GM23338 (cell line): ENCODE results near the gene IL11. TPM values are rescaled to one million over a fixed set of nuclear protein-coding genes. Genes with fewer than 3 reads are reported as not detected.

ENCODE experiments used
- ATAC-seq: fragments of 200-7000 bp; cut with Tn5 transposase; 3 replicates; pipeline ENCODE4 v1.9.1; 2020
- DNase-seq: peaks from one replicate; pipeline ENCODE4 v3.0.0-alpha.2; 2015; ENCODE audit warnings: low spot score
- H2AFZ ChIP-seq: fragments of 200-600 bp; sonication (generic); 2 replicates; pipeline ENCODE4 v1.8.0; 2016; ENCODE audit warnings: antibody characterized with exemption, mild to moderate bottlenecking, moderate library complexity
- H3F3A ChIP-seq: fragments of 200-600 bp; sonication (generic); replicated peaks from 2 replicates; pipeline ENCODE4 v1.8.0; 2017; ENCODE audit warnings: antibody characterized with exemption, mixed run types, low read depth
- H3K27ac ChIP-seq: fragments of 200-600 bp; sonication (generic); 2 replicates; pipeline ENCODE4 v1.6.1; 2016; ENCODE audit warnings: low read depth
- H3K27me3 ChIP-seq: fragments of 200-600 bp; sonication (generic); 2 replicates; pipeline ENCODE4 v1.8.0; 2016; ENCODE audit warnings: mild to moderate bottlenecking, mixed run types, moderate library complexity; ENCODE audit not compliant: insufficient read depth
- H3K36me3 ChIP-seq: fragments of 200-600 bp; sonication (generic); 2 replicates; pipeline ENCODE4 v1.8.0; 2016; ENCODE audit warnings: mild to moderate bottlenecking; ENCODE audit not compliant: insufficient read depth
- H3K4me1 ChIP-seq: fragments of 200-600 bp; sonication (generic); 2 replicates; pipeline ENCODE4 v1.8.0; 2016; ENCODE audit warnings: mild to moderate bottlenecking, moderate library complexity; ENCODE audit not compliant: insufficient read depth
- H3K4me2 ChIP-seq: fragments of 200-600 bp; sonication (generic); 2 replicates; pipeline ENCODE4 v1.7.1; 2017; ENCODE audit warnings: mixed run types
- H3K4me3 ChIP-seq: fragments of 200-600 bp; sonication (generic); 2 replicates; pipeline ENCODE4 v1.6.1; 2016; ENCODE audit warnings: mixed run types
- H3K79me2 ChIP-seq: fragments of 200-600 bp; sonication (generic); replicated peaks from 2 replicates; pipeline ENCODE4 v1.8.0; 2017; ENCODE audit warnings: mild to moderate bottlenecking; ENCODE audit not compliant: insufficient read depth
- H3K9me2 ChIP-seq: fragments of 200-600 bp; sonication (generic); 2 replicates; pipeline ENCODE4 v1.8.0; 2017; ENCODE audit not compliant: insufficient read depth
- H4K20me1 ChIP-seq: fragments of 200-600 bp; sonication (generic); replicated peaks from 2 replicates; pipeline ENCODE4 v1.8.0; 2017; ENCODE audit warnings: mild to moderate bottlenecking; ENCODE audit not compliant: insufficient read depth
- H3K27ac Mint-ChIP-seq: 2 replicates; pipeline ENCODE4 v1.8.0; 2020; ENCODE audit warnings: inconsistent platforms, mild to moderate bottlenecking, moderate library complexity, mixed read lengths
- H3K27me3 Mint-ChIP-seq: 3 replicates; pipeline ENCODE4 v1.8.0; 2022; ENCODE audit warnings: low read depth, mild to moderate bottlenecking, moderate library complexity, mixed read lengths, inconsistent platforms; ENCODE audit not compliant: insufficient read depth, poor library complexity
- H3K36me3 Mint-ChIP-seq: 3 replicates; pipeline ENCODE4 v1.8.0; 2021; ENCODE audit warnings: low read depth, mild to moderate bottlenecking, inconsistent platforms, moderate library complexity, mixed read lengths
- H3K4me1 Mint-ChIP-seq: 3 replicates; pipeline ENCODE4 v1.8.0; 2020; ENCODE audit warnings: mild to moderate bottlenecking, inconsistent platforms, mixed read lengths
- H3K4me3 Mint-ChIP-seq: 3 replicates; pipeline ENCODE4 v1.8.0; 2021; ENCODE audit warnings: moderate library complexity, mild to moderate bottlenecking, inconsistent platforms, mixed read lengths
- H3K9me3 Mint-ChIP-seq: 3 replicates; pipeline ENCODE4 v1.8.0; 2020; ENCODE audit warnings: moderate library complexity, mild to moderate bottlenecking, inconsistent platforms, mixed read lengths
- CREB1 ChIP-seq: fragments of 250-450 bp; sonication (Bioruptor Pico); IDR thresholded peaks from 2 replicates; pipeline ENCODE4 v1.5.0; 2020; ENCODE audit warnings: low read depth, mild to moderate bottlenecking, moderate library complexity
- ETS1 ChIP-seq: IDR thresholded peaks from 2 replicates; pipeline ENCODE4 v1.6.1; 2016; ENCODE audit warnings: antibody characterized with exemption
- EZH2 ChIP-seq: fragments of 200-600 bp; sonication (generic); IDR thresholded peaks from one replicate; pipeline ENCODE4 v1.8.0; 2017; ENCODE audit warnings: antibody characterized with exemption, mild to moderate bottlenecking, low read depth; ENCODE audit not compliant: unreplicated experiment
- EZH2phosphoT487 ChIP-seq: fragments of 200-600 bp; sonication (generic); IDR thresholded peaks from one replicate; pipeline ENCODE4 v1.8.1; 2018; ENCODE audit warnings: antibody characterized with exemption; ENCODE audit not compliant: unreplicated experiment
- JUNB ChIP-seq: IDR thresholded peaks from one replicate; pipeline ENCODE4 v1.6.1; 2016; ENCODE audit warnings: antibody characterized with exemption; ENCODE audit not compliant: unreplicated experiment
- NANOG ChIP-seq: IDR thresholded peaks from 2 replicates; pipeline ENCODE4 v1.6.1; 2016; ENCODE audit warnings: antibody characterized with exemption, borderline replicate concordance
- POLR2AphosphoS5 ChIP-seq: IDR thresholded peaks from 2 replicates; pipeline ENCODE4 v1.6.1; 2016; ENCODE audit warnings: antibody characterized with exemption, low read depth
- STAT1 ChIP-seq: IDR thresholded peaks from one replicate; pipeline ENCODE4 v1.6.1; 2016; ENCODE audit warnings: antibody characterized with exemption; ENCODE audit not compliant: unreplicated experiment
- ZNF114 ChIP-seq: fragments of 250-450 bp; sonication (Bioruptor Pico); IDR thresholded peaks from 2 replicates; pipeline ENCODE4 v1.5.0; 2020; ENCODE audit warnings: mild to moderate bottlenecking, moderate library complexity
- ZNF462 ChIP-seq: fragments of 250-450 bp; sonication (Bioruptor Pico); IDR thresholded peaks from 2 replicates; pipeline ENCODE4 v1.5.0; 2020; ENCODE audit warnings: mild to moderate bottlenecking, moderate library complexity
- polyA plus RNA-seq: library from polyadenylated mRNA; unstranded; fragments of >200 nt; fragmentation: Nextera tagmentation; extraction: Ambion mirVana; gene quantifications from 2 replicates; pipeline ENCODE4 v1.2.1, GENCODE V29; 2016
- total RNA-seq: library from RNA; depleted of rRNA; stranded (reverse); fragments of >200 nt; shearing (Covaris generic); gene quantifications from 2 replicates; pipeline ENCODE4 v1.2.3, GENCODE V29; 2014
- TF ChIP-seq, protein P1 (sequence below), 2 experiments: fragments of 200-600 bp in 1 of 2; sonication (generic) in 1 of 2; conservative IDR thresholded peaks; 2 replicates each; pipeline versions ENCODE4 v1.5.1 to v1.6.1; 2016 to 2017; ENCODE audit warnings: antibody characterized with exemption in 2 of 2, low read depth in 2 of 2, mild to moderate bottlenecking in 2 of 2, moderate library complexity in 1 of 2
- TF ChIP-seq, protein P2 (sequence below): IDR thresholded peaks from one replicate; pipeline ENCODE4 v1.6.1; 2018; ENCODE audit warnings: antibody characterized with exemption; ENCODE audit not compliant: unreplicated experiment

Gene IL11
- total and polyA plus RNA-seq, 2 experiments from 2014 or later = 0.58 to 2.2 TPM

DNA sequence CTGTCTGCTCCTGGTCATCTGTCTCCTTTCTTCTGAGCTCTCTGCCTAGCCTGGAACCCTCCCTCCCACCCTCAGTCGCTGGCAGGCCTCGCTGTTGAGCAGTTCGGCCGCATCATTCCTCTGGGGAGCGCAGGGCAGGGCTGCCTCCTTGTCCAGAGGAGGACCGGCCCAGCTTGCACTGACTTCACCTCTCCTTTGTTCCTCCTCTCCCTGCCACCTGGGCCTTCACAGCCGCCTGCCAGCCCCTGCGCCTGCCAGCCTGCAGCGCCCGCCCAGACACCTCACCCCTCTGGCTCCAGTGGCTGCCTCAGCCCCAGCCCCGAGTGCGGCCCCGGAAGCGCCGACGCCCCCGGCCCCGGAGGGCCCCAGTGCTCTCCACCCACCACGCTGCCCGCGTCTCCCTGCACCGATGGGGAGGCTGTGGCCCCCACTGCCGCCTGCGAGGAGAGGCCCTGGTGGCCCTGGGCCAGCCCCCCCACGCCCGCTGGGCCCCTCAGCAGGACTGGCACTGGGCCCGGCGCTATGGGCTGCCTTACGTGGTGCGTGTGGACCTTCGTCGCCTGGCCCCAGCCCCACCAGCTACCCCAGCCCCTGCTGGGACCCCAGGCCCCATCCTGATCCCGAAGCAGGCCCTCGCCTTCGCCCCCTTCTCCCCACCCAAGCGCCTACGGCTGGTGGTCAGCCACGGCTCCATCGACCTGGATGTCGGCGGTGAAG is 23.4 kb downstream of the IL11 start:
- no peak overlapping the region for H3K27ac ChIP-seq
- DNase-seq (no peak), ATAC-seq (no peak)
- no peaks in the 10 kb centered on the region for H3K79me2 ChIP-seq
- Mint-ChIP-seq H3K36me3 (peaks cover 33% of the 10 kb centered on the region), H3K9me3 (no peaks in the 10 kb centered on the region), H3K4me3 (no peak overlapping the region), H3K27ac (no peak overlapping the region), H3K27me3 (peaks cover 33% of the 10 kb centered on the region), H3K4me1 (peaks cover 47% of the 10 kb centered on the region)
- H3K4me3 ChIP-seq = no peak overlapping the region
- TF ChIP-seq NANOG (no peak), EZH2 (no peak), POLR2AphosphoS5 (no peak), ETS1 (no peak), JUNB (no peak), ZNF462 (CRISPR knock-in tag) (no peak), EZH2phosphoT487 (no peak), CREB1 (CRISPR knock-in tag) (no peak), ZNF114 (no peak), STAT1 (no peak)
- TF ChIP-seq, protein P1, sequence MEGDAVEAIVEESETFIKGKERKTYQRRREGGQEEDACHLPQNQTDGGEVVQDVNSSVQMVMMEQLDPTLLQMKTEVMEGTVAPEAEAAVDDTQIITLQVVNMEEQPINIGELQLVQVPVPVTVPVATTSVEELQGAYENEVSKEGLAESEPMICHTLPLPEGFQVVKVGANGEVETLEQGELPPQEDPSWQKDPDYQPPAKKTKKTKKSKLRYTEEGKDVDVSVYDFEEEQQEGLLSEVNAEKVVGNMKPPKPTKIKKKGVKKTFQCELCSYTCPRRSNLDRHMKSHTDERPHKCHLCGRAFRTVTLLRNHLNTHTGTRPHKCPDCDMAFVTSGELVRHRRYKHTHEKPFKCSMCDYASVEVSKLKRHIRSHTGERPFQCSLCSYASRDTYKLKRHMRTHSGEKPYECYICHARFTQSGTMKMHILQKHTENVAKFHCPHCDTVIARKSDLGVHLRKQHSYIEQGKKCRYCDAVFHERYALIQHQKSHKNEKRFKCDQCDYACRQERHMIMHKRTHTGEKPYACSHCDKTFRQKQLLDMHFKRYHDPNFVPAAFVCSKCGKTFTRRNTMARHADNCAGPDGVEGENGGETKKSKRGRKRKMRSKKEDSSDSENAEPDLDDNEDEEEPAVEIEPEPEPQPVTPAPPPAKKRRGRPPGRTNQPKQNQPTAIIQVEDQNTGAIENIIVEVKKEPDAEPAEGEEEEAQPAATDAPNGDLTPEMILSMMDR (conservative IDR thresholded peaks at IDR 0.05; ENCODE audit: low read depth in 2 of 2) = no peak
- TF ChIP-seq, protein P2, sequence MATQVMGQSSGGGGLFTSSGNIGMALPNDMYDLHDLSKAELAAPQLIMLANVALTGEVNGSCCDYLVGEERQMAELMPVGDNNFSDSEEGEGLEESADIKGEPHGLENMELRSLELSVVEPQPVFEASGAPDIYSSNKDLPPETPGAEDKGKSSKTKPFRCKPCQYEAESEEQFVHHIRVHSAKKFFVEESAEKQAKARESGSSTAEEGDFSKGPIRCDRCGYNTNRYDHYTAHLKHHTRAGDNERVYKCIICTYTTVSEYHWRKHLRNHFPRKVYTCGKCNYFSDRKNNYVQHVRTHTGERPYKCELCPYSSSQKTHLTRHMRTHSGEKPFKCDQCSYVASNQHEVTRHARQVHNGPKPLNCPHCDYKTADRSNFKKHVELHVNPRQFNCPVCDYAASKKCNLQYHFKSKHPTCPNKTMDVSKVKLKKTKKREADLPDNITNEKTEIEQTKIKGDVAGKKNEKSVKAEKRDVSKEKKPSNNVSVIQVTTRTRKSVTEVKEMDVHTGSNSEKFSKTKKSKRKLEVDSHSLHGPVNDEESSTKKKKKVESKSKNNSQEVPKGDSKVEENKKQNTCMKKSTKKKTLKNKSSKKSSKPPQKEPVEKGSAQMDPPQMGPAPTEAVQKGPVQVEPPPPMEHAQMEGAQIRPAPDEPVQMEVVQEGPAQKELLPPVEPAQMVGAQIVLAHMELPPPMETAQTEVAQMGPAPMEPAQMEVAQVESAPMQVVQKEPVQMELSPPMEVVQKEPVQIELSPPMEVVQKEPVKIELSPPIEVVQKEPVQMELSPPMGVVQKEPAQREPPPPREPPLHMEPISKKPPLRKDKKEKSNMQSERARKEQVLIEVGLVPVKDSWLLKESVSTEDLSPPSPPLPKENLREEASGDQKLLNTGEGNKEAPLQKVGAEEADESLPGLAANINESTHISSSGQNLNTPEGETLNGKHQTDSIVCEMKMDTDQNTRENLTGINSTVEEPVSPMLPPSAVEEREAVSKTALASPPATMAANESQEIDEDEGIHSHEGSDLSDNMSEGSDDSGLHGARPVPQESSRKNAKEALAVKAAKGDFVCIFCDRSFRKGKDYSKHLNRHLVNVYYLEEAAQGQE = no peak
- no peak overlapping the region for H2AFZ ChIP-seq
- H3K4me1 ChIP-seq = peaks cover 38% of the 10 kb centered on the region
- H3K36me3 ChIP-seq = no peaks in the 10 kb centered on the region; the same call in 1 of the 2 replicates
- no peak overlapping the region for H3K4me2 ChIP-seq
- H3F3A ChIP-seq = peaks cover 17% of the 10 kb centered on the region
- H4K20me1 ChIP-seq = no peaks in the 10 kb centered on the region
- peaks cover 11% of the 10 kb centered on the region for H3K27me3 ChIP-seq
- no peaks in the 10 kb centered on the region for H3K9me2 ChIP-seq
